Myocyte (in vitro differentiated cells): ENCODE results near the gene MGARP. TPM values are rescaled to one million over a fixed set of nuclear protein-coding genes. Genes with fewer than 3 reads are reported as not detected.

Source experiments
- DNase-seq: peaks from one replicate; pipeline ENCODE4 v3.0.0-alpha.2; 2012; ENCODE audit warnings: low read depth
- total RNA-seq: library from RNA; depleted of rRNA; stranded (reverse); fragments of >200 nt; gene quantifications from 2 replicates; pipeline ENCODE4 v1.2.3, GENCODE V29; 2014

MGARP gene
- total RNA-seq, 1 donor from 2014 or later: 0.45 TPM

GRCh38 chr4:139245590-139245989, 34.4 kb downstream of the MGARP start:
- DNase-seq: no peak

DNA sequence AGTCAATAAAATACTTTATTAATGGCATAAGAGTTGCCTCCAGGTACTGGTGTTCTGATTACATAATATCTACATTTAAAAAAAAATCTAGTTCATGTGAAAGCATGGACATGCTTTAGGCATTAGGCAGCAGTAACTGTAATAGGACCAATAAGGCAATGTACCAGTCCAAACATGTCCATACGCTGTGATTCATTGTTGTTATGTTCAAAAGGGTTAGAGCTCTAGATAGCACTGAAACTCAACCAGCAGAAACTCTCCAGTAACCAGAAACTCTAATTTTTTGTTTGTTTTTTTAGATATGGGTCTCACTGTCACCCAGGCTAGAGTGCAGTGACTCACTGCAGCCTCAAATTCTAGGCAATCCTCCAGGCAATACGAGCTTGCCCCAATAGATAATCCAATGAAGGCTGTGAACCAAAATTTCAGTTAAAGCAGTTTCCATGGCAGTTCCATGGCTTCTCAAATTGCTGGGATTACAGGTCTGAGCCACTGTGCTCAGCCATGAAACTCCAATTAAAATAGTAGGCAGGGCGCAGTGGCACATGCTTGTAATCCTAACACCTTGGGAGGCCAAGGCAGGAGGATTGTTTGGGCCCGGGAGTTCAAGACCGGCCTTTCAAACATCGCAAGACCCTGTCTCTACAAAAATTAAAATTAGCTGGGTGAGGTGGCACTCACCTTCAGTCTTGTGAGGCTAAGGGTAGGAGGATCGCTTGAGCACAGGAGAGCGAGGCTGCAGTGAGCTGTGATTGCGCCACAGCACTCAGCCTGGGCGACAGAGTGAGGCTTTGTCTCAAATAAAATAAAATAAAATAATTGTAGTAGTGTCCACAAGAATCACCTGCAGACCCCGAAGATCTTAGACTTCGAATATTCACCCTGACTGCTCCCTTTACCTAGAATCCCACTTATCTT, 36.3 kb downstream of the MGARP start:
- DNase-seq: peak; percentile 81

DNA sequence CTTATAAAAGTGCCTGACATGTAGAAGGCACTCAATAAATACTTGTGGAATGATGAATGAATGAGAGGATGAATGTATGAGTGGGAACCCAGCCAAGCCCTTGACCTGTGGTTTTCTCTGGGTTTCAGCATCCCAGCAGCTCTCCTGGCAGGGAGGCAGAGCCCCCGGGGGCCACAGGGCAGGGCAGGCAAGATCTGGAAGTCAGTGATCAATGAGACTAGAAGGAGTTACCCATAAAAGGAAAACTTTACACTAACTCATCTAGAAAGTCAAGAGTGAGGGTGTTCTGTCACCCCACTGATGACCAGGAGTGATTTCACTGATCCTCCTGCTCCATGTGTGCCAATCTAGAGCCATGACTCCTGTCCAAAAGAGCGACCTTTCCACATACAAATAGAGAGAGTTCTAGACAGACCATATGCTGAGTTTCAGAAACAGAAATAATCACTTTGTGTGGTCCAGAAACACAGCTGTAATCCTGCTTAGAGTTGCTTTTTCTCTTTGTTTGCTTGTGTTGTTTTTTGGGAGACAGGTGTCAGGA, 37.4 kb downstream of the MGARP start:
- peak; percentile 50 for DNase-seq

DNA sequence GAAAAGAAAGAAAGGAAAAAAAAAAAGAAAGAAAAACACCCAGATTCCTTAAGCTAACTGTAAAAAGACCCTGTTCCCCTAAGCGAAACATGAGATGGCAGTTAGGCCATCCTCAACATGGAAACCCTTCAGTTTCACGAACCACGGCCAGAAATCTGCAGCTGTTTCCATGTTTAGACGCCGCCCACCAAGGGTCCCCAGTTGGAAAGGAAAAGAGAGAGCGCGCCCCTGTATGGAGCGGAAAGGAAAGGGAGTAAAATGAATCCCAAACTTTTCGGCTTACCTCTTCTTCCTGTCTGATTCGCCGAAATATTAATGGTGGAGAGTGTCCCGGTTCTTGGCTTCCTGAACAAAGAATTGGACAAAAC, 38.3 kb downstream of the MGARP start:
- DNase-seq: no peak

- DNase-seq: no peak
These were observed 38.8 kb downstream of the MGARP start for GRCh38 chr4:139241086-139241783.

GRCh38 chr4:139239127-139239772, 40.8 kb downstream of the MGARP start:
- no peak for DNase-seq

GRCh38 chr4:139234253-139234652, 45.8 kb downstream of the MGARP start:
- peak; percentile 72 for DNase-seq

GRCh38 chr4:139229534-139230039, 50.4 kb downstream of the MGARP start:
- peak; percentile 72 for DNase-seq

DNA sequence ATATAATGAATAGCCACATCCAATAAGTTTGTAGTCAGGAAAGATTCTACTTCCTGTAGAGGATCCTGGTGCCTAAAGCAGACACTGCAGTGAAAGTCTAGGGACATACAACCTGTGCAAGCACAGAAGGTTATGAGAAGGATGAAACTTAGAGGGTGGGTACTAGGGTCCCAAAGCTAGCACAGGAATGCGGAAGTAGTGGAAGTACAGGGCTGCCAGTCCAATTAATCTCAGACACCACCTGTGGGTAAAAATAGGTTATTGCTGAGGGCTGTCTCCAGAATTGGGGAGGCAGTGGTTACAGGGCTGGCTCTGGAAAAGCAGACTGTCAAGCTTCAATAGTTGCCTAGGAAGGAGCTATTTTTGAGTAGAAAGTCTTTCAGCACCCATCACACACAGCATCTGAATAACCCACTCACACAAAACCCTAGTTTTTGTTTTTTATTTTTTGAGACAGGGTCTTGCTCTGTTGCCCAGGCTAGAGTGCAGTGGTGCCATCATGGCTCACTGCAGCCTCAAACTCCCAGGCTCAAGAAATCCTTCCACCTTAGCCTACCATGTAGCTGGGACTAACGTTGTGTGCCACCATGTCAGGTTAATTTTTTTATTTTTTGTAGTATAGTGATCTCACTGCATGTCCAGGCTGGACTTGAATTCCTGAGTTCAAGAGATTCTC, 52.2 kb downstream of the MGARP start:
- DNase-seq: no peak

DNA sequence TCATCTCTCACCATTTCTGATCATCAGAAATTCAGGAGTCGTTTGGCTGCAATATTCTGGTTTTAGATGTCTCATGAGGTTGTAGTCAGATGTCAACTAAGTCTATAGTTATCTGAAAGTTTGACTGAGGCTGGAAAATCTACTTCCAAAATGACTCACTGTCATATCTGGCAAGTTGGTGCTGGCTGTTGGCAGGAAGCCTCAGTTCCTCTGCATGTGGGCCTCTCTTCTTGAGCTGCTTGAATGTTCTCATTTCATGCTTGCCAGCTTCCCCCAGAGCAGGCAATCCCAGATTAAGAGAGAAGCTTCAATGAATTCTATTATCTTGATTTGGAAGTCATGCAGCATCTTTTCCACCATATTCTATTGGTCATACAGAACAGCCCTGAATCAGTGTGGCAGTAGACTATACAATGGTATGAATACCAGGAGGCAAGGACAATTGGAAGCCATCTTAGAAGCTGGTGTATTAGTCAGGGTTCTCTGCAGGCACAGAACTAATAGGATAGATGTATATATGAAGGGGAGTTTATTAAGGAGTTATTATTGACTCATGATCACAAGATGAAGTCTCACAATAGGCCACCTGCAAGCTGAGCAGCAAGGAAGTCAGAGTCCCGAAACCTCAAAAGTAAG, 56.2 kb downstream of the MGARP start:
- no peak for DNase-seq

DNA sequence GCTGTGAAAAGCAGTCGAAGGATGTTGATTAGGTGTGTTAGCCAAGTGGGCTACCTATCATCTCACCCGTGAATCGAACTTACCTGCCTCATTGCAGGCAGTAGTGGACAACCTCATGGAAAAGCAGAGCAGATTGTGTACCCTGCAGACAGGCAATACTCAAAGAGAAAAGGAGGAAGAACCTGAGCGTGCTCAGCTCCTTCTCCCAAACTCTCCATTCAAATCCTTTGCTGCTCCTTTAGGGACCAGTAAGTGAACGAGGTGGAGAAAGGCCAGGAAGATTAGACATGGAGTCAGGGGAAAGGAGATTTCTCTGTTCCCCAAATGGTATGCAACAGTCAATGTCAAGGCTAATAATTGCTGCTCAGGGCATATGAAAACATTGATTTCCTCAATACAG, 57.8 kb downstream of the MGARP start:
- no peak for DNase-seq

- DNase-seq: no peak
These were observed 58.3 kb downstream of the MGARP start for GRCh38 chr4:139221687-139222086.

- no peak for DNase-seq
These were observed 60.5 kb downstream of the MGARP start for GRCh38 chr4:139219450-139220055.

Other genes with a start within 250 kb of the MGARP start
- 31.8 and 35.6 TPM in 2 replicates for gene ELF2, start 103.0 kb downstream of the MGARP start, total RNA-seq
- gene NAA15, start 21.3 kb upstream of the MGARP start, total RNA-seq: 37.8 and 43.1 TPM in 2 replicates
- 31.3 and 59.2 TPM in 2 replicates for gene NDUFC1, start 22.3 kb upstream of the MGARP start, total RNA-seq
- gene RAB33B, start 173.9 kb upstream of the MGARP start, total RNA-seq: 6.2 and 7.0 TPM in 2 replicates